Measurements from ENCODE around the gene LIME1.
A peak's percentile ranks its signal among the peaks of the same experiment; 100 is the strongest.

LIME1 gene

DNA sequence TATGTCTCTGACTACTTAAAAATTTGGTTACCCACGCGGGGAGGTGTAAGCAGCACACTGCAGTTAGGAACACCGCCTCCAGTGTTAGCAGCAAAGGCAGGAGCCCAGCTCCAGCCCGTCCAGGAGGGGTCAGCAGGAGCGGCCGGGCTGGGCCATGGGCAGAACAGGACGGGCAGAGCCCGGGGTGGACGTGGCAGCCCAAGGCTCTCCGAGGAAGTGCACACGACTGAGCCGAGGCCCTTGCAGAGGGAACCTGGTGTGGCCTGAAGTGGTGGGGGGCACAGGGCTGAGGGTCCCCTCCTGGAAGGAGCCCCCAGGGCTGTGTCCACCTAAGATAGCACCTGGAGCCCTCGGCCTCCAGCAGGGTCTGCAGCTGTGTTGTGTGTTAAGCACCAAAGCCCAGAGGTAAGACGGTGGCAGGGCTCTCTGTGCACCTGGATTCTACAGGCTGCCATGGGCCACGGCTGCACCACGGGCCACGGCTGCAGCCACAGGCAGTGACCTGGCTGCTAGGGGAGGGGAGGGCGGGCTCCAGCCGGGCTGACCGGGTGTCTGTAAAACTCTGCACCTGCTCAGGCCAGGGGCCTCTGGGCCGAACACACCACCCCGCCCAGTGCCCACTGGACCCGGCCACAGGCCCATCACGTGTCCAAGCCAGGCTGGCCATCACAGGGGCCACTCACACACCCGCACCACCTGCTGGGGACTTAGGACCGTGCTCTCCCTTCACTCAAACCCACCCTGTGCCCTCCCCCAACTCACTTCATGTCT, 9.7 kb downstream of the LIME1 start:
- DNase-seq = peak in 3 of 10 donors; percentile 67 to 82 (median 77)
- intact Hi-C loops (cut with DNase I) = no loop called here

- intact Hi-C loops (cut with DNase I) = no loop called here
- DNase-seq = peak in 3 of 10 donors; percentile 64 to 83 (median 66)
Observed at GRCh38 chr20:63746751-63747315, 10.4 kb downstream of the LIME1 start.

DNA sequence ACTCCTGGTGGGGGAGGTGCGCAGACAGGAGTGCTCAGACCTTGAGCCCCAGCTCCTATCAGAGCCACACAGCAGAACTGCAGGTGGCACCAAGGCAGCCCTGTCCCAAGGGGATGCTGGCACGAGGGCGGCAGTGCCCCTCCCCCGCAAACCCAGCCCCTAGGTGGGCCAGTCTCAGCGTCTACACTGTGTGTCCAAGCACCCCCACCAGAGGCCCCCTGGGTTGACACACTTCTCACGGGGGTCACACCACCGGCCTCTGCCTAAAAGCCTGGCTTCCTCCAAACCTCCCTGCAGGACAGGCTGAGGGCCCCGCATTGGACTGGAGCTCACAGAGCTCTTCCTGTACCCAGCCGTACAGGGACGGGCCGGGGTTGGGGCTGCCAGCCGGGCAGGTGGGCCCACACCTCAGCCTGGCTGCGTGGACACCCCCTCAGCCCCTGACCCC, 11.2 kb downstream of the LIME1 start:
- peak in 3 of 10 donors; percentile 60 to 72 (median 69) for DNase-seq
- intact Hi-C loops (cut with DNase I) = no loop called here

GRCh38 chr20:63748070-63748933, 11.8 kb downstream of the LIME1 start:
- peak in 4 of 10 donors; percentile 13 to 75 (median 63) for DNase-seq
- intact Hi-C loops (cut with DNase I) = no loop called here

- peak in 3 of 10 donors; percentile 15 to 75 (median 32) for DNase-seq
- intact Hi-C loops (cut with DNase I) = no loop called here
Observed at GRCh38 chr20:63748934-63749270, 12.4 kb downstream of the LIME1 start.

DNA sequence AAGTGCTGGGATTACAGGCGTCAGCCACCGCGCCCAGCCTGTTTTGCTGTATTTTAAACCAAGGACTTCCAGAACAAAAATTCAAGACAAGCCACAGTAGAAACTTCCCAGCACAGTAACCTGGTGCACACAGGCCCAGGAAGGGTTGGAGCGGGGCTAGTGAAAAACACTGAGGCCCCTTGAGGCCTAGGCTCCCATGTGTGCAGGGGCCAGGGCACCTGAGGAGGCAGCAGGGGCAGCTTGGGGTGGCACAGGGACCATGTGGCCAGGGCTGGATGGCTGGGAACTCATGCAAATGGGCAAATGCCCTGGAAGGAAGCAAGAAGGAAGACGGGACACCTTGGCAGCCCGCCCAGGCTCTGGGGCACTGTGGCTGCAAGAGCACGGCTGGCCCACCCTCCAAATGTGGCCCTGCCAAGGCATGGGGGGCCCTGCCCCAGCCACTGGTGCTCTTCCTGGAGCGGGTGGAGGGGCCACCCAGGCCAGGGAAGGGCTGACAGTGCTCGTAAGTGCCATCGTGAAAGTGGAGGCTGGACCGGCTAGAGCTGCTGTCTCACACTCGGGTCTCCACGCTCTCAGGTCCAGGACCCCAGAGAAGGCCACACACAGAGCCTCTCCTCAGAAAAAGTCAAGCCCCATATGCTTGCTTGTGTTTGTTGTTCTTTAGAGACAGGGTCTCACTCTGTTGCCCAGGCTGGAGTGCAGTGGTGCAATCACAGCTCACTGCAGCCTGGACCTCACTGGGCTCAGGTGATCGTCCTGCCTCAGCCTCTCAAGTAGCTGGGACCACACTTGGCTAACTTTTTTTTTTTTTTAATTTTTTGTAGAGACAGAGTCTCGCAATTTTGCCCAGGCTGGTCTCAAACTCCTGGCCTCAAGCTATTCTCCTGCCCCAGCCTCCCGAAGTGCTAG, 13.4 kb downstream of the LIME1 start:
- intact Hi-C loops (cut with DNase I) = no loop called here
- DNase-seq = peak in 5 of 10 donors; percentile 24 to 85 (median 72)

GRCh38 chr20:63750807-63751470, 14.5 kb downstream of the LIME1 start:
- DNase-seq = peak in 4 of 10 donors; percentile 24 to 85 (median 62)
- intact Hi-C loops (cut with DNase I) = no loop called here

- DNase-seq = peak in 4 of 10 donors; percentile 17 to 77 (median 68)
- intact Hi-C loops (cut with DNase I) = no loop called here
Observed at GRCh38 chr20:63751471-63752271, 15.2 kb downstream of the LIME1 start.

DNA sequence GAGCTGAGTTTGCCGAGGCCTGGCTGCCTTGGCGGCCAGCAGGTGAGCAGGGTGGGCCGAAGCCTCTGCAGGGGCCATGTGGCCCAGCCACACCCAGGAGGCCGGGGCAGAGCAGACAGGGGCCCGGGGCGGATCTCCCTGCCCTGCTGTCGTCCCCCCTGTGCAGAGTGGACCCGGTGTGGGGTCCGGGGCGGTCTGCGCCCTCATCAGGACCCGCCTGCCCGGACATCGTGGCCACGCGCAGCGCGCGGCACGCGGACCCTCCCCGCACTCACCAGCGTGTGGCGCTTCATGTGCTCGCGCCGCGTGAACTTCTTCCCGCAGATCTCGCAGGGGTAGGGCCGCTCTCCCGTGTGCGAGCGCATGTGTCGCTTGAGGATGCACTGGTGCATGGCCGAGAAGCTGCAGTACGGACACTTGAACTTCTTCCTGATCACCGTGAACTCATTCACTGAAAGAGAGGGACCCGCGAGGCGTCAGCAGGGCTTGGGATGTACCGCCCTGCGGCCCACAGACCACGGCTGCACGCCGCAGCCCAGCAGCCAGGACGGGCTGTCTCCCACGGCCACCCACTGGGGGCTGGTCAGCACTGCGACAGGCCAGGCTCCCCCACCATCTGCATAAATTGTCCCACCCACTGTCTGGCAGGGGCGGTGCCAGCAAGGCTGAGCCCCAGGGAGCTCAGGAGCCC, 16.1 kb downstream of the LIME1 start:
- peak in 3 of 10 donors; percentile 64 to 83 (median 79) for DNase-seq
- intact Hi-C loops (cut with DNase I) = no loop called here

- DNase-seq = peak in 2 of 10 donors; percentile 42 to 62
- intact Hi-C loops (cut with DNase I) = no loop called here
Observed at GRCh38 chr20:63753381-63753780, 16.9 kb downstream of the LIME1 start.

DNA sequence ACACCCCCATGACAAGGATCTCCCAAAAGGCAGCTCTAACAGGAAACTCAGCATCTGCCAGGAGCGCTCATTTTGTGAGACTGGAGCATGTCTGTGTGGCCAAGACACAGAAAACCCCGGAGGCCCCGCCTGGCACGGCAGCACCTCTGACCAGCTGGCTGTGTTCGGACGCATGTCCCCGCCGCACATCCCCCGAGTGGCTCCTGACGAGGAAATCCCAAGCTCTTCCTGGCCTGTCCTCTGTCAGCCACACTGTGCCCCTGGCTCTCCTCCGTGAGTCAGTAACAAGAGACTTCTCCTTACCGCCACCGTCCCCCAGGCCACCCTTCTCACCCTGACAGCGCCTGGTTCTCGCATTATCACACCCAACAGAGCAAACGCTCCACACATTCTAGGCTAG, 17.5 kb downstream of the LIME1 start:
- intact Hi-C loops (cut with DNase I) = no loop called here
- DNase-seq = peak in 3 of 10 donors; percentile 59 to 75 (median 64)

- intact Hi-C loops (cut with DNase I) = no loop called here
- peak in 2 of 10 donors; percentile 19 to 49 for DNase-seq
Observed at GRCh38 chr20:63755933-63756647, 19.6 kb downstream of the LIME1 start.

DNA sequence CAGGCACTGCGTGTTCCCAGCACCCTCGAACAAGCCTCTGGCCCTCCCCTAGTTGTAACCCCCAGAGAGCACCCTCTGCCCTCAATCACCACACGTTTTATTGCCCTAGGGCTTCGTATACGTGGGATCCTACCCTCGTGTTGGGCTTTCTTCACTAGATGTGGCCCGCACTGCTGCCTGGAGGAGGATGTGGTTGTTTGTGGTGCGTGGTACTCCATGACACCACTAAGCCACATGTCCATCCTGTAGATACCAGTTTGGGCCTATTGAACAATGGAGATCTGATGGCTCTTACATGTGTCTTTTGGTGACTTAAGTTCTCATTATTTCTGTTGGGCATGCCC, 20.2 kb downstream of the LIME1 start:
- intact Hi-C loops (cut with DNase I) = no loop called here
- peak in 2 of 10 donors; percentile 2 to 13 for DNase-seq

DNA sequence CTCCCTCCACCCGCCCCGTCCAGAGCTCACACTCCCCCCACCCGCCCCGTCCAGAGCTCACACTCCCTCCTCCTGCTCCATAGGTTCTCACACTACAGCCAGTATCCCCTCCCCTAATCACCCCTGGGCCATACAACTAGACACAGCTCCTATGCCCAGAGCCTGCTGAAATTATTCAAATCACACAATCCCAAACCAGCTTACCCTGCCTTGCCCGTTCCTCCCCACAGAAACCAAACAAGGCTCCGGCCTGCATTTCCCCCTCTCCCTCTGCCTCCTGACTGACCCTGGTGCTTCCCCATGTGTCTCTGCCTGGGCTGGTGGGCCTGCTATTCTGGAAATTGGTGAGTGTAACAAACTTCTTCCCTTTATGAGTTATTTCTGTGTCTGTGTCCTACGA, 21.7 kb downstream of the LIME1 start:
- DNase-seq = no peak
- intact Hi-C loops (cut with DNase I) = no loop called here

- intact Hi-C loops (cut with DNase I) = no loop called here
- DNase-seq = peak in 1 of 10 donors; percentile 6
Observed at GRCh38 chr20:63759377-63759901, 23.0 kb downstream of the LIME1 start.

- intact Hi-C loops (cut with DNase I) = no loop called here
- no peak for DNase-seq
Observed at GRCh38 chr20:63765082-63765873, 28.8 kb downstream of the LIME1 start.

All from posterior cingulate gyrus (tissue), 11 donors.